GM12878 (cell line): ENCODE data around the gene DNMT1. TPM values are rescaled to one million over a fixed set of nuclear protein-coding genes. Genes with fewer than 3 reads are reported as not detected.

Source experiments
- ASH2L ChIP-seq: fragments of 300-600, 200-600 bp; sonication (generic); IDR thresholded peaks from 2 replicates; pipeline ENCODE4 v1.6.1; 2017; ENCODE audit warnings: low read depth, mild to moderate bottlenecking, borderline replicate concordance
- ATF7 ChIP-seq: fragments of 450-650 bp; IDR thresholded peaks from 2 replicates; pipeline ENCODE4 v1.6.1; 2016; ENCODE audit warnings: low read depth, mild to moderate bottlenecking
- BRCA1 ChIP-seq: IDR thresholded peaks from 2 replicates; pipeline ENCODE4 v1.6.1; 2011; ENCODE audit warnings: low read depth, low read length, improper control_type of control experiment
- CHD1 ChIP-seq: IDR thresholded peaks from 2 replicates; pipeline ENCODE4 v1.6.1; 2012; ENCODE audit warnings: low read depth, low read length, improper control_type of control experiment
- CHD2 ChIP-seq: IDR thresholded peaks from 2 replicates; pipeline ENCODE4 v1.6.1; 2011; ENCODE audit warnings: low read depth, low read length, improper control_type of control experiment, borderline replicate concordance
- EGR1 ChIP-seq, 2 experiments: IDR thresholded peaks; 1 replicate in 1 of 2; 2 replicates in 1 of 2; pipeline ENCODE4 v1.6.1; 2011 to 2012; ENCODE audit warnings: low read depth in 2 of 2, low read length in 2 of 2, borderline replicate concordance in 1 of 2, mild to moderate bottlenecking in 1 of 2, moderate library complexity in 1 of 2
- ELK1 ChIP-seq: IDR thresholded peaks from 2 replicates; pipeline ENCODE4 v1.6.1; 2012; ENCODE audit warnings: low read depth, low read length, improper control_type of control experiment
- HDAC2 ChIP-seq: fragments of 200-600 bp; sonication (generic); IDR thresholded peaks from 2 replicates; pipeline ENCODE4 v1.6.1; 2017
- JUNB ChIP-seq: IDR thresholded peaks from 2 replicates; pipeline ENCODE4 v1.6.1; 2016; ENCODE audit warnings: antibody characterized with exemption, mild to moderate bottlenecking
- MEF2A ChIP-seq: IDR thresholded peaks from 2 replicates; pipeline ENCODE4 v1.6.1; 2011; ENCODE audit warnings: low read depth, mild to moderate bottlenecking, low read length, moderate library complexity; ENCODE audit not compliant: insufficient read depth
- NKRF ChIP-seq: fragments of 450-650 bp; conservative IDR thresholded peaks from 2 replicates; pipeline ENCODE4 v1.6.1; 2017; ENCODE audit warnings: mild to moderate bottlenecking, moderate library complexity
- NR2C1 ChIP-seq: fragments of 450-650 bp; IDR thresholded peaks from 2 replicates; pipeline ENCODE4 v1.6.1; 2017; ENCODE audit warnings: antibody characterized with exemption, mild to moderate bottlenecking, moderate library complexity
- NR2C2 ChIP-seq: IDR thresholded peaks from 2 replicates; pipeline ENCODE4 v1.6.1; 2011; ENCODE audit warnings: borderline replicate concordance, low read depth; ENCODE audit not compliant: control insufficient read depth, insufficient read length
- SKIL ChIP-seq: fragments of 450-650 bp; IDR thresholded peaks from 2 replicates; pipeline ENCODE4 v1.6.1; 2017; ENCODE audit warnings: mild to moderate bottlenecking, low read depth, inconsistent platforms; ENCODE audit not compliant: poor library complexity, severe bottlenecking
- SMAD1 ChIP-seq: fragments of 450-650 bp; IDR thresholded peaks from 2 replicates; pipeline ENCODE4 v1.6.1; 2018; ENCODE audit warnings: mild to moderate bottlenecking, low read depth; ENCODE audit not compliant: partially characterized antibody
- TBL1XR1 ChIP-seq: IDR thresholded peaks from 2 replicates; pipeline ENCODE4 v1.6.1; 2012; ENCODE audit warnings: low read depth, low read length, improper control_type of control experiment
- USF1 ChIP-seq: IDR thresholded peaks from 2 replicates; pipeline ENCODE4 v1.6.1; 2011; ENCODE audit warnings: borderline replicate concordance, low read depth, mild to moderate bottlenecking, moderate library complexity, mixed read lengths, low read length; ENCODE audit not compliant: insufficient read depth; ENCODE audit errors: extremely low read length
- WRNIP1 ChIP-seq: IDR thresholded peaks from 2 replicates; pipeline ENCODE4 v1.6.1; 2011; ENCODE audit warnings: low read depth, low read length, improper control_type of control experiment, borderline replicate concordance
- ZNF207 ChIP-seq: fragments of 450-650 bp; IDR thresholded peaks from 2 replicates; pipeline ENCODE4 v1.6.1; 2014; ENCODE audit warnings: antibody characterized with exemption, mild to moderate bottlenecking, borderline replicate concordance
- polyA plus RNA-seq, 11 experiments: library from polyadenylated mRNA; depleted of rRNA in 4 of 11; unstranded in 6 of 11; stranded (reverse) in 5 of 11; fragments of >200 nt; fragmentation: Nextera tagmentation in 4 of 11; fragmentation: Illumina TruSeq in 1 of 11; extraction: Ambion mirVana in 4 of 11; extraction: Trizol in 1 of 11; gene quantifications; 1 replicate in 1 of 11; 2 replicates in 10 of 11; pipeline versions ENCODE4 v1.2.1 to v1.2.3, GENCODE V29; 2011 to 2016; ENCODE audit warnings: inconsistent platforms in 2 of 11, missing spikeins in 2 of 11, low read depth in 1 of 11
- total RNA-seq, 4 experiments: library from RNA; depleted of rRNA in 3 of 4; stranded (reverse); fragments of >200 nt in 3 of 4; fragmentation: Illumina TruSeq in 1 of 4; extraction: Trizol in 1 of 4; gene quantifications; 2 replicates each; pipeline versions ENCODE4 v1.2.1 to v1.2.3, GENCODE V29; 2013 to 2021

The DNMT1 gene
- total and polyA plus RNA-seq, 10 of the 15 experiments (the other 5 are each of a cell fraction or from before 2014, with no cell fraction given), result 70.0 to 290 (median 133) TPM

GRCh38 chr19:10085641-10086590, 108.8 kb downstream of the DNMT1 start, which contains the start of gene SHFL (continued):
- TF ChIP-seq NKRF (peak; percentile 39; the same call in 1 of the 2 replicates), BRCA1 (no peak), EGR1 (IDR thresholded peaks at IDR 0.05; ENCODE audit: borderline replicate concordance in 1 of 2, low read depth in 2 of 2, low read length in 2 of 2) (no peak), MEF2A (no peak), ZNF207 (no peak; the same call in 1 of the 2 replicates), JUNB (no peak), CHD1 (0 out of 2 replicates have a peak, but pooled peaks have one; percentile 55), WRNIP1 (no peak), USF1 (peak; percentile 65), CHD2 (peak; percentile 43; the same call in 1 of the 2 replicates), SKIL (no peak), SMAD1 (no peak), ELK1 (no peak), HDAC2 (no peak), NR2C1 (no peak), ATF7 (no peak), TBL1XR1 (0 out of 2 replicates have a peak, but pooled peaks have one; percentile 14), ASH2L (no peak), NR2C2 (no peak)
